SK-N-SH treated with all-trans-retinoic acid at 6 μM for 48 hours (cell line): Measurements from ENCODE around the gene KRT76.

Experiments used
- ATAC-seq: fragments of 200-7000 bp; cut with Tn5 transposase; 3 replicates; pipeline ENCODE4 v1.9.1; 2020; ENCODE audit warnings: mild to moderate bottlenecking, moderate library complexity
- ARNTL ChIP-seq: fragments of 450-650 bp; formaldehyde crosslinking; IDR thresholded peaks from 2 replicates; pipeline ENCODE4 v1.5.0; 2020; ENCODE audit warnings: low read depth, mild to moderate bottlenecking, moderate library complexity, borderline replicate concordance
- CREB5 ChIP-seq: fragments of 250-450 bp; sonication (Bioruptor Pico); IDR thresholded peaks from 2 replicates; pipeline ENCODE4 v1.5.1; 2020; ENCODE audit warnings: low read depth, mild to moderate bottlenecking, moderate library complexity
- CSDC2 ChIP-seq: fragments of 250-450 bp; sonication (Bioruptor Pico); IDR thresholded peaks from 2 replicates; pipeline ENCODE4 v1.5.0; 2020; ENCODE audit warnings: mild to moderate bottlenecking, moderate library complexity
- ESRRG ChIP-seq: fragments of 250-450 bp; sonication (Bioruptor Pico); IDR thresholded peaks from 2 replicates; pipeline ENCODE4 v1.6.1; 2021; ENCODE audit warnings: mild to moderate bottlenecking
- GLIS3 ChIP-seq: fragments of 250-450 bp; sonication (Bioruptor Pico); IDR thresholded peaks from 2 replicates; pipeline ENCODE4 v1.5.0; 2020; ENCODE audit warnings: mild to moderate bottlenecking, moderate library complexity
- ISL1 ChIP-seq: fragments of 250-450 bp; sonication (Bioruptor Pico); IDR thresholded peaks from 2 replicates; pipeline ENCODE4 v2.1.2; 2022; ENCODE audit warnings: mild to moderate bottlenecking, moderate library complexity
- OSR1 ChIP-seq: fragments of 250-450 bp; sonication (Bioruptor Pico); IDR thresholded peaks from 2 replicates; pipeline ENCODE4 v1.8.0; 2022; ENCODE audit warnings: moderate library complexity, mild to moderate bottlenecking, inconsistent platforms
- PATZ1 ChIP-seq: fragments of 250-450 bp; sonication (Bioruptor Pico); IDR thresholded peaks from 2 replicates; pipeline ENCODE4 v1.8.0; 2020; ENCODE audit warnings: mild to moderate bottlenecking, moderate library complexity, borderline replicate concordance
- PPARA ChIP-seq: fragments of 250-450 bp; sonication (Bioruptor Pico); IDR thresholded peaks from 2 replicates; pipeline ENCODE4 v1.5.0; 2020; ENCODE audit warnings: mild to moderate bottlenecking, borderline replicate concordance
- RARB ChIP-seq: fragments of 250-450 bp; sonication (Bioruptor Pico); IDR thresholded peaks from 2 replicates; pipeline ENCODE4 v1.8.0; 2021; ENCODE audit warnings: mild to moderate bottlenecking, moderate library complexity
- SNAI2 ChIP-seq: fragments of 250-450 bp; sonication (Bioruptor Pico); IDR thresholded peaks from 2 replicates; pipeline ENCODE4 v1.5.0; 2020; ENCODE audit warnings: mild to moderate bottlenecking, moderate library complexity
- TOX ChIP-seq: fragments of 250-450 bp; sonication (Bioruptor Pico); IDR thresholded peaks from 2 replicates; pipeline ENCODE4 v1.8.0; 2021; ENCODE audit warnings: mild to moderate bottlenecking, moderate library complexity, borderline replicate concordance
- ZC3H10 ChIP-seq: fragments of 250-450 bp; sonication (Bioruptor Pico); IDR thresholded peaks from 2 replicates; pipeline ENCODE4 v1.5.1; 2021; ENCODE audit warnings: mild to moderate bottlenecking, moderate library complexity
- ZFP3 ChIP-seq: fragments of 250-450 bp; sonication (Bioruptor Pico); IDR thresholded peaks from 2 replicates; pipeline ENCODE4 v1.5.0; 2020; ENCODE audit warnings: mild to moderate bottlenecking, moderate library complexity
- ZFP30 ChIP-seq: fragments of 450-650 bp; formaldehyde crosslinking; IDR thresholded peaks from 2 replicates; pipeline ENCODE4 v1.5.0; 2022; ENCODE audit warnings: mild to moderate bottlenecking, moderate library complexity
- ZNF565 ChIP-seq: fragments of 450-650 bp; formaldehyde crosslinking; conservative IDR thresholded peaks from 2 replicates; pipeline ENCODE4 v1.5.0; 2020; ENCODE audit warnings: low read depth, mild to moderate bottlenecking, moderate library complexity
- ZNF70 ChIP-seq: fragments of 450-650 bp; formaldehyde crosslinking; IDR thresholded peaks from 2 replicates; pipeline ENCODE4 v1.5.0; 2020; ENCODE audit warnings: mild to moderate bottlenecking, moderate library complexity
- ZNF8 ChIP-seq: fragments of 450-650 bp; formaldehyde crosslinking; IDR thresholded peaks from 2 replicates; pipeline ENCODE4 v1.5.0; 2020; ENCODE audit warnings: mild to moderate bottlenecking, moderate library complexity
- TF ChIP-seq, protein P1 (sequence below): fragments of 250-450 bp; sonication (Bioruptor Pico); IDR thresholded peaks from 2 replicates; pipeline ENCODE4 v1.8.0; 2021; ENCODE audit warnings: low read depth, mild to moderate bottlenecking, moderate library complexity, borderline replicate concordance
- TF ChIP-seq, protein P2 (sequence below): fragments of 250-450 bp; sonication (Bioruptor Pico); IDR thresholded peaks from 2 replicates; pipeline ENCODE4 v1.5.1; 2021; ENCODE audit warnings: mild to moderate bottlenecking, moderate library complexity

Gene KRT76

DNA sequence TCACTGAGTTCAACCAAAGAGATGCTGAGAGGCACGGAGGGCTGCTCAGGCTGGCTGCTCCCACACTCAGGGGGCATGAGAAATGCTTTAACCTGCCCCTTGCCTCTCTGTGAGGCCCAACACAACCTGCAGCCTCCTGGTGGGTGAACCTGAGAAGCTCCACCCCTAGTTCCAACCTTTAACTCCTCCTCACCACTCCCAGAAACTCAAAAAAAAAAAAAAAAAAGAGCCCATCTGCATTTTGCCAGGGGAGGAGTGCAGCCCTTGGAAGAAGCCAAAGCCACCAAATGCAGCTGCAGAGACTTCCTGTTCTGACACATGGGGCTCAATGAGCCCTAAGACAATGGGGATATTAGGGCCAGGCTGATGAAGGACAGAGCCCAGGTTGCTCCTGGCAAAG lies 27.9 kb upstream of the KRT76 start:
- no peak for ATAC-seq

DNA sequence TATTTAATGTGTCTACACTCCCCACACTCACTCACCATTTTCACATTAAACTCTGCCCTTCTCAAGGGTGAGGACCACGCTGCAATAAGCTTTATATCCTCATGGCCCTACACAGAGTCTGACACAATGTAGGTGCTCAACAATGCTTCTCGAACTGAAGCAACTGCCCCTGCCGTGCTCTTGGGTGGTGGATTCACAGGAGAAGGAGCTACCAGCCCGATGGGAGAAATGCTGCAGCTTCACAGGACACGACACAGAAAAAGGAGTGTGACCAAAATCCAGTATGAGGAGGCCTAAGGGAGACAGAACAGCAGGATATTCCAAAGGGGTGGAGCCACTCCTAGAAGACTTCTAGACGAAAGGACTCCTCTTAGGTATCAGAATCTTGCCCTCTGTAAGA lies 25.3 kb upstream of the KRT76 start:
- ATAC-seq: no peak

More for the DNA sequence above, 27.9 kb upstream of the KRT76 start:
- no peak for TF ChIP-seq ARNTL (CRISPR knock-in tag)
- TF ChIP-seq, protein P1, sequence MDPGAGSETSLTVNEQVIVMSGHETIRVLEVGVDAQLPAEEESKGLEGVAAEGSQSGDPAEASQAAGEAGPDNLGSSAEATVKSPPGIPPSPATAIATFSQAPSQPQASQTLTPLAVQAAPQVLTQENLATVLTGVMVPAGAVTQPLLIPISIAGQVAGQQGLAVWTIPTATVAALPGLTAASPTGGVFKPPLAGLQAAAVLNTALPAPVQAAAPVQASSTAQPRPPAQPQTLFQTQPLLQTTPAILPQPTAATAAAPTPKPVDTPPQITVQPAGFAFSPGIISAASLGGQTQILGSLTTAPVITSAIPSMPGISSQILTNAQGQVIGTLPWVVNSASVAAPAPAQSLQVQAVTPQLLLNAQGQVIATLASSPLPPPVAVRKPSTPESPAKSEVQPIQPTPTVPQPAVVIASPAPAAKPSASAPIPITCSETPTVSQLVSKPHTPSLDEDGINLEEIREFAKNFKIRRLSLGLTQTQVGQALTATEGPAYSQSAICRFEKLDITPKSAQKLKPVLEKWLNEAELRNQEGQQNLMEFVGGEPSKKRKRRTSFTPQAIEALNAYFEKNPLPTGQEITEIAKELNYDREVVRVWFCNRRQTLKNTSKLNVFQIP (CRISPR knock-in tag): no peak
- TF ChIP-seq ISL1 (CRISPR knock-in tag): no peak
- no peak for TF ChIP-seq OSR1 (CRISPR knock-in tag)
- no peak for TF ChIP-seq TOX

DNA sequence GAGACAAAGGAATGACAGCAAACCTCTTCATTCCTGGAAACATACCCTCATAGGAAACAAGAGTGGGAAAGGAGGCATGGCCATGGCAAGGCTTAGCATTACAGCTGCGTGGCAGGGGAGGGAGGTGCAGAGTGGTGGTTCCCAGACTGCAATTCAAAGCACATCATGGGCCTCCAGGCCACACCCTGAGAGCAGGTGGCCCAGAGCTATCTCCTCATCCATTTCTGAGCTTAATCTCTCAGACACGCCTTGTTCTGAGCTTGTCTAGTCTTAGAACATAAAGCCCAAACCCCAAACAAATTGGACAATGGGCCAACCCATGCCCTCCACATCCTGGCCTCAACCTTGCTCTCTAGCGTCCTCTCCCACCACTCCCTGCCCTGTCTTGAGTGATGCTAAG lies 24.6 kb upstream of the KRT76 start:
- ATAC-seq: no peak
- TF ChIP-seq PATZ1 (CRISPR knock-in tag) (no peak), ESRRG (no peak), ISL1 (CRISPR knock-in tag) (no peak), CREB5 (CRISPR knock-in tag) (no peak), ZFP30 (CRISPR knock-in tag) (no peak), SNAI2 (CRISPR knock-in tag) (no peak), CSDC2 (no peak), ZNF70 (CRISPR knock-in tag) (no peak), ZFP3 (CRISPR knock-in tag) (no peak), RARB (CRISPR knock-in tag) (no peak)

More for the DNA sequence above, 25.3 kb upstream of the KRT76 start:
- TF ChIP-seq ZC3H10 (CRISPR knock-in tag) (no peak), ZNF8 (CRISPR knock-in tag) (no peak), CREB5 (CRISPR knock-in tag) (no peak), PATZ1 (CRISPR knock-in tag) (no peak), ZNF565 (CRISPR knock-in tag) (no peak), TOX (no peak), ZNF70 (CRISPR knock-in tag) (no peak), ISL1 (CRISPR knock-in tag) (no peak), CSDC2 (no peak), OSR1 (CRISPR knock-in tag) (no peak), ZFP3 (CRISPR knock-in tag) (no peak), SNAI2 (CRISPR knock-in tag) (no peak), GLIS3 (CRISPR knock-in tag) (no peak), PPARA (CRISPR knock-in tag) (no peak)
- TF ChIP-seq, protein P1 (CRISPR knock-in tag): no peak
- TF ChIP-seq, protein P2, sequence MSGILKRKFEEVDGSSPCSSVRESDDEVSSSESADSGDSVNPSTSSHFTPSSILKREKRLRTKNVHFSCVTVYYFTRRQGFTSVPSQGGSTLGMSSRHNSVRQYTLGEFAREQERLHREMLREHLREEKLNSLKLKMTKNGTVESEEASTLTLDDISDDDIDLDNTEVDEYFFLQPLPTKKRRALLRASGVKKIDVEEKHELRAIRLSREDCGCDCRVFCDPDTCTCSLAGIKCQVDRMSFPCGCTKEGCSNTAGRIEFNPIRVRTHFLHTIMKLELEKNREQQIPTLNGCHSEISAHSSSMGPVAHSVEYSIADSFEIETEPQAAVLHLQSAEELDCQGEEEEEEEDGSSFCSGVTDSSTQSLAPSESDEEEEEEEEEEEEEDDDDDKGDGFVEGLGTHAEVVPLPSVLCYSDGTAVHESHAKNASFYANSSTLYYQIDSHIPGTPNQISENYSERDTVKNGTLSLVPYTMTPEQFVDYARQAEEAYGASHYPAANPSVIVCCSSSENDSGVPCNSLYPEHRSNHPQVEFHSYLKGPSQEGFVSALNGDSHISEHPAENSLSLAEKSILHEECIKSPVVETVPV (CRISPR knock-in tag): no peak
